H1 (cell line): ENCODE measurements around the gene CYTH1. TPM values are rescaled to one million over a fixed set of nuclear protein-coding genes. Genes with fewer than 3 reads are reported as not detected.

ENCODE experiments used
- CTCF ChIA-PET: fragments of 300-600 bp; sonication (Branson Sonifier 250); formaldehyde crosslinking; loops from one replicate; lab custom pipeline; 2021; ENCODE audit not compliant: partially characterized antibody; lab: Charles Lee
- POLR2A ChIA-PET: fragments of 300-600 bp; sonication (Branson Sonifier 250); formaldehyde crosslinking; loops from one replicate; lab custom pipeline; 2021; ENCODE audit warnings: inconsistent platforms; ENCODE audit not compliant: partially characterized antibody; lab: Charles Lee
- DNase-seq, 2 experiments: peaks; one replicate each; pipeline versions ENCODE4 v3.0.0 to v3.0.0-alpha.2; 2010 to 2022; ENCODE audit warnings: low spot score in 2 of 2, low read depth in 1 of 2, mixed read lengths in 1 of 2
- FAIRE-seq: peaks from 2 replicates; lab custom pipeline; 2011; peaks lifted over from hg19 to GRCh38; lab: Jason Lieb, UNC
- H2AFZ ChIP-seq: 2 replicates; pipeline ENCODE4 v1.8.1; 2012; ENCODE audit warnings: low read length, inconsistent platforms
- H2AK5ac ChIP-seq: 2 replicates; pipeline ENCODE4 v1.6.1; 2013; ENCODE audit warnings: low read depth, low read length
- H2BK120ac ChIP-seq: replicated peaks from 2 replicates; pipeline ENCODE3; 2013; ENCODE audit warnings: low read depth, low read length, inconsistent platforms
- H2BK12ac ChIP-seq: 2 replicates; pipeline ENCODE4 v1.6.1; 2013; ENCODE audit warnings: low read depth, low read length
- H2BK15ac ChIP-seq: 2 replicates; pipeline ENCODE4 v1.6.1; 2013; ENCODE audit warnings: low read length
- H2BK20ac ChIP-seq: 2 replicates; pipeline ENCODE4 v1.6.1; 2013; ENCODE audit warnings: low read length
- H2BK5ac ChIP-seq: 2 replicates; pipeline ENCODE4 v1.6.1; 2013; ENCODE audit warnings: low read depth, low read length
- H3K14ac ChIP-seq: 2 replicates; pipeline ENCODE4 v1.6.1; 2013; ENCODE audit warnings: inconsistent platforms; ENCODE audit not compliant: insufficient read length
- H3K18ac ChIP-seq: 2 replicates; pipeline ENCODE4 v1.6.1; 2013; ENCODE audit warnings: low read length; ENCODE audit errors: extremely low read depth
- H3K23ac ChIP-seq: 2 replicates; pipeline ENCODE4 v1.6.1; 2013; ENCODE audit warnings: inconsistent platforms; ENCODE audit not compliant: insufficient read length
- H3K23me2 ChIP-seq: 2 replicates; pipeline ENCODE4 v1.6.1; 2013; ENCODE audit warnings: low read depth, low read length
- H3K27ac ChIP-seq: 2 replicates; pipeline ENCODE4 v1.6.1; 2011; ENCODE audit warnings: low read depth, low read length, inconsistent platforms
- H3K27me3 ChIP-seq, 4 experiments: replicated peaks in 1 of 4; 1 replicate in 1 of 4; 2 replicates in 3 of 4; pipeline versions ENCODE4 v1.6.1 to v1.8.1; 2011 to 2013; ENCODE audit warnings: low read length in 3 of 4, mild to moderate bottlenecking in 3 of 4, inconsistent platforms in 2 of 4, mixed read lengths in 2 of 4, moderate library complexity in 1 of 4; ENCODE audit not compliant: control insufficient read depth in 3 of 4, insufficient read depth in 3 of 4; ENCODE audit errors: extremely low read depth in 1 of 4
- H3K36me3 ChIP-seq, 4 experiments: 2 replicates each; pipeline versions ENCODE4 v1.6.1 to v1.8.1; 2011 to 2013; ENCODE audit warnings: mild to moderate bottlenecking in 4 of 4, low read length in 3 of 4, moderate library complexity in 2 of 4, control low read depth in 1 of 4, inconsistent platforms in 1 of 4; ENCODE audit not compliant: insufficient read depth in 4 of 4, control insufficient read depth in 2 of 4
- H3K4ac ChIP-seq: replicated peaks from 2 replicates; pipeline ENCODE3; 2013; ENCODE audit warnings: low read length, low read depth, mixed read lengths, inconsistent platforms; ENCODE audit not compliant: insufficient read length
- H3K4me1 ChIP-seq, 4 experiments: replicated peaks in 1 of 4; 1 replicate in 1 of 4; 2 replicates in 3 of 4; pipeline versions ENCODE4 v1.6.1 to v1.8.1; 2011 to 2013; ENCODE audit warnings: low read length in 3 of 4, inconsistent platforms in 2 of 4, mixed read lengths in 1 of 4; ENCODE audit not compliant: insufficient read depth in 4 of 4, control insufficient read depth in 3 of 4
- H3K4me2 ChIP-seq, 2 experiments: 2 replicates each; pipeline versions ENCODE4 v1.6.1 to v1.8.1; 2011 to 2013; ENCODE audit warnings: low read depth in 2 of 2, low read length in 2 of 2, control low read depth in 1 of 2, inconsistent platforms in 1 of 2, mild to moderate bottlenecking in 1 of 2; ENCODE audit not compliant: insufficient read depth in 1 of 2
- H3K4me3 ChIP-seq, 4 experiments: fragments of 200-600, 300-600 bp in 1 of 4; sonication (generic), shearing (Covaris generic), sonication (Bioruptor Twin) in 1 of 4; 2 replicates each; pipeline versions ENCODE4 v1.5.1 to v1.8.1; 2011 to 2016; ENCODE audit warnings: low read length in 4 of 4, low read depth in 3 of 4, control low read depth in 2 of 4, inconsistent platforms in 2 of 4, mild to moderate bottlenecking in 2 of 4, mixed read lengths in 1 of 4, moderate library complexity in 1 of 4; ENCODE audit not compliant: insufficient read depth in 2 of 4; ENCODE audit errors: extremely low read depth in 1 of 4
- H3K56ac ChIP-seq: replicated peaks from 2 replicates; pipeline ENCODE3; 2013; ENCODE audit warnings: low read depth, mild to moderate bottlenecking, mixed read lengths, low read length, inconsistent platforms; ENCODE audit not compliant: insufficient read length
- H3K79me1 ChIP-seq: 2 replicates; pipeline ENCODE4 v1.6.1; 2013; ENCODE audit warnings: low read depth, low read length, control low read depth
- H3K79me2 ChIP-seq, 2 experiments: 2 replicates each; pipeline versions ENCODE4 v1.6.1 to v1.8.1; 2012 to 2013; ENCODE audit warnings: low read length in 2 of 2, mild to moderate bottlenecking in 2 of 2, inconsistent platforms in 1 of 2; ENCODE audit not compliant: insufficient read depth in 2 of 2, control insufficient read depth in 1 of 2
- H3K9ac ChIP-seq, 4 experiments: replicated peaks in 1 of 4; 1 replicate in 1 of 4; 2 replicates in 3 of 4; pipeline versions ENCODE4 v1.6.1 to v1.8.1; 2011 to 2013; ENCODE audit warnings: low read depth in 3 of 4, low read length in 3 of 4, control low read depth in 2 of 4, mild to moderate bottlenecking in 2 of 4, moderate library complexity in 2 of 4, inconsistent platforms in 1 of 4; ENCODE audit errors: extremely low read depth in 1 of 4
- H3K9me3 ChIP-seq, 2 experiments: 2 replicates each; pipeline versions ENCODE4 v1.6.1 to v1.8.1; 2012 to 2013; ENCODE audit warnings: mild to moderate bottlenecking in 2 of 2, moderate library complexity in 2 of 2, control low read depth in 1 of 2, inconsistent platforms in 1 of 2, low read depth in 1 of 2, low read length in 1 of 2, mixed read lengths in 1 of 2; ENCODE audit not compliant: insufficient read depth in 2 of 2
- H4K20me1 ChIP-seq, 2 experiments: replicated peaks in 1 of 2; 2 replicates each; pipeline versions ENCODE3 to v1.8.1; 2011 to 2013; ENCODE audit warnings: inconsistent platforms in 2 of 2, low read length in 2 of 2, mild to moderate bottlenecking in 1 of 2; ENCODE audit not compliant: insufficient read depth in 2 of 2, control insufficient read depth in 1 of 2
- H4K5ac ChIP-seq: 2 replicates; pipeline ENCODE4 v1.6.1; 2013; ENCODE audit warnings: low read length, low read depth, mixed read lengths, inconsistent platforms; ENCODE audit not compliant: insufficient read length
- H4K8ac ChIP-seq: 2 replicates; pipeline ENCODE4 v1.8.0; 2013; ENCODE audit warnings: mild to moderate bottlenecking, moderate library complexity, low read length, inconsistent platforms; ENCODE audit not compliant: insufficient read depth; ENCODE audit errors: extremely low read depth
- H4K91ac ChIP-seq: replicated peaks from 2 replicates; pipeline ENCODE3; 2013; ENCODE audit warnings: low read length, mixed read lengths, inconsistent platforms; ENCODE audit not compliant: insufficient read length
- RNF2 ChIP-seq: fragments of 200-900, 300-1000 bp; sonication (generic); IDR thresholded peaks from 2 replicates; pipeline ENCODE4 v1.7.1; 2016; ENCODE audit warnings: borderline replicate concordance, low read depth, mild to moderate bottlenecking, antibody characterized with exemption, low read length; ENCODE audit not compliant: poor library complexity, severe bottlenecking; ENCODE audit errors: missing control alignments
- WGBS, 2 experiments: shearing (Covaris generic) in 1 of 2; methylation state at CpG; one replicate each; pipeline versions ENCODE4 v1.1.6 to v1.1.7; 2013 to 2015; ENCODE audit warnings: low lambda C conversion rate in 2 of 2, mixed read lengths in 2 of 2, inconsistent platforms in 1 of 2, low coverage in 1 of 2, missing lambda C conversion rate in 1 of 2; ENCODE audit not compliant: insufficient replicate concordance in 2 of 2, insufficient coverage in 1 of 2, insufficient read length in 1 of 2; ENCODE audit errors: extremely low coverage in 1 of 2, missing lambda C conversion rate in 1 of 2; 5-methylcytosine and 5-hydroxymethylcytosine counted together
- polyA plus RNA-seq, 7 experiments: library from polyadenylated mRNA; depleted of rRNA in 3 of 7; stranded (reverse) in 5 of 7; unstranded in 2 of 7; fragments of >200 nt in 5 of 7; fragments of 200-250 nt in 2 of 7; gene quantifications; 1 replicate in 5 of 7; 2 replicates in 1 of 7; 4 replicates in 1 of 7; pipeline versions ENCODE4 v1.2.1 to v1.2.3, GENCODE V29; 2011 to 2013; ENCODE audit warnings: missing spikeins in 2 of 7, mixed read lengths in 2 of 7
- total RNA-seq: library from RNA; stranded (reverse); fragmentation: NEBNext Ultra II Directional; extraction: Animal tissue kit (Norgen Biotek cat#: 25700); gene quantifications from 2 replicates; pipeline ENCODE4 v1.2.1, GENCODE V29; 2021

CYTH1 gene
- total and polyA plus RNA-seq, 2 of the 8 experiments (the other 6 are each of a cell fraction or from before 2014, with no cell fraction given) = 12.8 to 14.8 TPM

DNA sequence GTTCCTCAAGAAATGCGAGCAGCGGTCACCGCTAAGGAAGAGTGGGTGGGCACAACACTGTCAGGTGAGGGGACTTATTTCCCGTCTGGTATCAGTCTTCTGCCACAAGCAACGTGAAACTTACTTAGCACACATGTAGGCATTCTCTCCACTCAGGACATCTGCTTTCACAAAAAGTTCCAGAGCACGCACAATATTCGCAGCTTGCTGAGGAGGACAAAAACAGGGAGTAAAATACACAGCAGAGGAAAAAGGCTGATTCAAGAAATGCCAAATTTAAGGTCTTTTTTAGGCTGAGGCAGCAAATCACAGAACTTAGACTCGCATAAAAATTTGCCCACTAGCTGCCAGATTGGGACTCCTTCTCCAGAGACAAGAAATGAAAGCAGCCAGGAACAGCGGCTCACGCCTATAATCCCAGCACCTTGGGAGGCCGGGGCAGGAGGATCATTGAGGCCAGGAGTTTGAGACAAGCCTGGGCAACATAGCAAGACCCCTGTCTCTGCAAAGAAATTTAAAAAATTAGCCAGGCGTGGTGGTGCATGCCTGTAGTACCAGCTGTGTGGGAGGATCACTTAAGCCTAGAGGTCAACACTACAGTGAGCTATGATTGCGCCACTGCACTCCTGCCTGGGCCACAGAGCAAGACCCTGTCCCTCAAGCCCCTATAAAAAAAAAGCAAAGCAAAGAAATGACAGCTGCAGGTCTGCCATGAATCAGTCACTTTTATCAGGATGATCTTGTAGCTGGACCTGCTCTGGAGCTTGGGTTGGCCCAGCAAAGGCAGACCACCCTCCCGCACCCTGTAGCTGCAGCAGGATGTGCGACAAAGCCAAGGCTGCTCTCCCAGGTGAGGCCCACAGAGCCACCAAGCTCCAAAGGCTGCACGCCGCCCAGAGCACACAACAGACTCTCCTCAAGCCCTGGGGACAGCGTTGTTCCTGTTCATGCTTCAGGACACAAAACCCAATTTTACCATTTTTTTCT is 38.0 kb upstream of the CYTH1 start:
- DNase-seq = no peak
- H4K20me1 ChIP-seq = peaks cover 10 to 14% of the 10 kb centered on the region in 2 experiments
- H4K5ac ChIP-seq = no peak overlapping the region
- peaks cover 0 to 8% of the 10 kb centered on the region in 2 experiments; a peak in 1 of 4 replicates for H3K79me2 ChIP-seq
- H3K56ac ChIP-seq = no peak overlapping the region
- H3K79me1 ChIP-seq = peaks cover 4% of the 10 kb centered on the region
- TF ChIP-seq RNF2 = no peak
- H3K4ac ChIP-seq = no peak overlapping the region
- WGBS, 2 experiments = 96% methylated on average over 18 of the region's 18 CpGs; no CpG with 5 or more reads in 1 of the 2 experiments
- ChIA-PET CTCF (interaction anchor here (0.6 to 2.0 kb wide), 5 partner anchors 8 to 323 kb away, joined by 3 to 5 read pairs (median 4); no protein-coding TSS in a partner anchor), POLR2A (interaction anchor here (0.6 to 3.2 kb wide), 5 partner anchors 8 to 36 kb away, joined by 3 to 12 read pairs (median 3); no protein-coding TSS in a partner anchor)
- no peak overlapping the region for H4K8ac ChIP-seq
- H3K14ac ChIP-seq = no peak overlapping the region
- no peaks in the 10 kb centered on the region for H3K23me2 ChIP-seq
- no peak overlapping the region for H4K91ac ChIP-seq
- no peaks in the 10 kb centered on the region for H3K27me3 ChIP-seq
- no peak overlapping the region for H2AK5ac ChIP-seq
- no peak overlapping the region for H2AFZ ChIP-seq
- peaks cover 48 to 80% (median 77%) of the 10 kb centered on the region in 4 experiments for H3K36me3 ChIP-seq
- no peak overlapping the region for H2BK15ac ChIP-seq
- no peak overlapping the region for H2BK20ac ChIP-seq
- no peak for FAIRE-seq
- no peak overlapping the region for H2BK5ac ChIP-seq
- H3K4me3 ChIP-seq = no peak overlapping the region
- no peak overlapping the region for H3K4me2 ChIP-seq
- H3K9ac ChIP-seq = no peak overlapping the region
- H3K4me1 ChIP-seq = no peaks in the 10 kb centered on the region
- H3K9me3 ChIP-seq = no peaks in the 10 kb centered on the region
- H3K27ac ChIP-seq = no peak overlapping the region
- no peak overlapping the region for H2BK120ac ChIP-seq
- H3K23ac ChIP-seq = no peak overlapping the region
- H2BK12ac ChIP-seq = no peak overlapping the region
- no peak overlapping the region for H3K18ac ChIP-seq
